Endodermal cell (in vitro differentiated cells): ENCODE data around the gene ACOX3. TPM values are rescaled to one million over a fixed set of nuclear protein-coding genes. Genes with fewer than 3 reads are reported as not detected.
A peak's percentile ranks its signal among the peaks of the same experiment; 100 is the strongest.

Experiments
- DNase-seq: peaks from one replicate; pipeline ENCODE4 v3.0.0-alpha.2; 2017
- H3K27ac ChIP-seq: 2 replicates; pipeline ENCODE4 v1.5.1; 2013; ENCODE audit warnings: mild to moderate bottlenecking, low read depth, low read length, moderate library complexity
- H3K27me3 ChIP-seq: 2 replicates; pipeline ENCODE4 v1.6.1; 2013; ENCODE audit warnings: mild to moderate bottlenecking, low read length, moderate library complexity; ENCODE audit not compliant: insufficient read depth, control insufficient read depth, poor library complexity, severe bottlenecking
- H3K36me3 ChIP-seq: 2 replicates; pipeline ENCODE4 v1.7.0; 2013; ENCODE audit warnings: mild to moderate bottlenecking, low read length, moderate library complexity; ENCODE audit not compliant: control insufficient read depth, insufficient read depth
- H3K4me1 ChIP-seq: one replicate; pipeline ENCODE4 v1.7.0; 2013; ENCODE audit warnings: low read length; ENCODE audit not compliant: control insufficient read depth, insufficient read depth
- H3K4me3 ChIP-seq: 2 replicates; pipeline ENCODE4 v1.5.1; 2013; ENCODE audit warnings: mild to moderate bottlenecking, low read length, moderate library complexity
- H3K9ac ChIP-seq: 2 replicates; pipeline ENCODE4 v1.6.1; 2013; ENCODE audit warnings: mild to moderate bottlenecking, low read length, moderate library complexity; ENCODE audit not compliant: poor library complexity, severe bottlenecking; ENCODE audit errors: extremely low read depth
- H3K9me3 ChIP-seq: 2 replicates; pipeline ENCODE4 v1.6.1; 2013; ENCODE audit warnings: mild to moderate bottlenecking, low read length, moderate library complexity; ENCODE audit not compliant: control insufficient read depth
- H3K27ac Mint-ChIP-seq: 2 replicates; pipeline ENCODE4 v1.8.0; 2020; ENCODE audit warnings: mixed read lengths
- H3K27me3 Mint-ChIP-seq: 2 replicates; pipeline ENCODE4 v1.8.0; 2021; ENCODE audit warnings: mild to moderate bottlenecking, mixed read lengths; ENCODE audit not compliant: insufficient read depth
- H3K36me3 Mint-ChIP-seq: 2 replicates; pipeline ENCODE4 v1.8.0; 2020; ENCODE audit warnings: low read depth, mixed read lengths
- H3K4me1 Mint-ChIP-seq: 2 replicates; pipeline ENCODE4 v1.8.0; 2020; ENCODE audit warnings: mixed read lengths
- H3K4me3 Mint-ChIP-seq: 2 replicates; pipeline ENCODE4 v1.8.0; 2020; ENCODE audit warnings: mild to moderate bottlenecking, moderate library complexity, mixed read lengths
- H3K9me3 Mint-ChIP-seq: 2 replicates; pipeline ENCODE4 v1.8.0; 2020; ENCODE audit warnings: mild to moderate bottlenecking, mixed read lengths
- CTCF ChIP-seq: fragments of 200-600 bp; sonication (generic); conservative IDR thresholded peaks from 2 replicates; pipeline ENCODE4 v1.5.0; 2021; ENCODE audit warnings: antibody characterized with exemption, mild to moderate bottlenecking
- WGBS, 2 experiments: methylation state at CpG; one replicate each; pipeline versions ENCODE4 v1.1.5 to v1.1.7; 2013; ENCODE audit warnings: missing lambda C conversion rate in 2 of 2, mixed read lengths in 1 of 2; ENCODE audit not compliant: insufficient coverage in 1 of 2, insufficient read length in 1 of 2; 5-methylcytosine and 5-hydroxymethylcytosine counted together
- total RNA-seq, 2 donors: library from RNA; stranded (reverse); fragmentation: NEBNext Ultra II Directional in 1 of 2; extraction: Animal tissue kit (Norgen Biotek cat#: 25700) in 1 of 2; gene quantifications; 2 replicates in 1 of 2; 3 replicates in 1 of 2; pipeline ENCODE4 v1.2.1, GENCODE V29; 2021

Gene ACOX3
- total RNA-seq, 2 donors from 2014 or later, result 55.1 to 146 TPM

DNA sequence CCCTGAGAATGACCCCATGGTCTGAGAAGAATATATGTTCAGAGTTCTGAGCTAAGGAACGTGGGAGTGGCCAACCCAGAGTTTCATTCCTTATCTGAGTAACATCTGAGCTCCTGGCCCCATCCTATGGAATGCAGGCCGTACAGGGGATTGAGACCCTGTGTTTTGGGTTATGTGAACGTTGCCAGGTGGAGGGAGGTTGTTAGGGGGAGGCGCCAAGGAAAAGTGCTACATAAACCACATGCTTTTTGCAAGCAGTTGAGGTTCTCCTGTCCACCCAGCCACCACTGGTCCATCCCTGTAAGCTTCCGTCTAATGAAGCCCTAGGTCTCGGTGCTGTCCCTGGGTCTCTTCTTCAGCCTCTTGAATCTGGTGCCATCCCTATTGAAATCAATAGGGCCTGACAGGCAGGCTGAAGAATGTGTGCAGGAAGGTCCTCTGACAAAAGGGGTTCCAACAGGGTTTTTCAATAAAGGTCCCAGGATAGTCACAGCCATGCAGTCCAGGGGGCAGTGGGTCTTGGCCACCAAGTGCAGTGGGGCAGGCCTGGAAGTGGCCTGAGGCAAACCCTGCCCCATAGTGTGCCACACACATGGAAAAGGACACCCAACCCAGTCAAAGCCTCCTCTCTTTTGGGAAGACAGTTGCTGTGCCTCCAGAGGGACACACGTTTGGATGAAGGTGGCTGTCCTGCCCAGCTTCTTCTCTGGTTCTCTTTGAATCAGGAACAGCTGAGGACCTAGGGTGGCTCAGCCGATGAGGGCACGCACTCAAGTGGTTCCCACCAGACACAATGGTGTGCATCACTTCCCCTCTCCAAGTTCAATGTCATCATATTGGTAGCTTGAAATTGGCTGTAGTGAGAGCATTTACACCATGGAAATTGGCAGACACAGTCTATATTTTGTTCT lies 117.5 kb downstream of the ACOX3 start:
- no peak overlapping the region for H3K27ac Mint-ChIP-seq
- Histone ChIP-seq H3K9ac (no peak overlapping the region), H3K4me3 (no peak overlapping the region), H3K9me3 (no peaks in the 10 kb centered on the region), H3K27ac (no peak overlapping the region), H3K36me3 (no peaks in the 10 kb centered on the region), H3K4me1 (no peaks in the 10 kb centered on the region), H3K27me3 (no peaks in the 10 kb centered on the region)
- TF ChIP-seq CTCF, result no peak
- H3K36me3 Mint-ChIP-seq, result no peaks in the 10 kb centered on the region
- no peak overlapping the region for H3K4me3 Mint-ChIP-seq
- WGBS, 2 experiments, result 87 to 97% methylated on average over 5 to 9 of the region's 9 CpGs
- H3K27me3 Mint-ChIP-seq, result peaks cover 8% of the 10 kb centered on the region
- H3K9me3 Mint-ChIP-seq, result peaks cover 10% of the 10 kb centered on the region
- no peaks in the 10 kb centered on the region for H3K4me1 Mint-ChIP-seq
- peak; percentile 35 for DNase-seq

GRCh38 chr4:8321771-8322170 lies 118.8 kb downstream of the ACOX3 start:
- H3K4me3 Mint-ChIP-seq, result no peak overlapping the region
- Histone ChIP-seq H3K9ac (no peak overlapping the region), H3K27me3 (no peaks in the 10 kb centered on the region), H3K4me1 (no peaks in the 10 kb centered on the region), H3K4me3 (no peak overlapping the region), H3K9me3 (no peaks in the 10 kb centered on the region), H3K36me3 (no peaks in the 10 kb centered on the region), H3K27ac (no peak overlapping the region)
- TF ChIP-seq CTCF, result no peak
- H3K27me3 Mint-ChIP-seq, result peaks cover 8% of the 10 kb centered on the region
- no peaks in the 10 kb centered on the region for H3K36me3 Mint-ChIP-seq
- no peaks in the 10 kb centered on the region for H3K4me1 Mint-ChIP-seq
- peaks cover 7% of the 10 kb centered on the region for H3K9me3 Mint-ChIP-seq
- no peak for DNase-seq
- WGBS, 2 experiments, result 67 to 71% methylated on average over 3 to 5 of the region's 5 CpGs
- H3K27ac Mint-ChIP-seq, result no peak overlapping the region

- Histone ChIP-seq H3K4me3 (no peak overlapping the region), H3K27ac (no peak overlapping the region), H3K9ac (no peak overlapping the region), H3K9me3 (no peaks in the 10 kb centered on the region), H3K27me3 (no peaks in the 10 kb centered on the region), H3K4me1 (peaks cover 1% of the 10 kb centered on the region), H3K36me3 (no peaks in the 10 kb centered on the region)
- Mint-ChIP-seq H3K27ac (no peak overlapping the region), H3K4me1 (peaks cover under 1% of the 10 kb centered on the region), H3K4me3 (no peak overlapping the region), H3K36me3 (no peaks in the 10 kb centered on the region), H3K9me3 (peaks cover 6% of the 10 kb centered on the region), H3K27me3 (peaks cover 8% of the 10 kb centered on the region)
- 92 to 93% methylated on average over 2 of the region's 2 CpGs for WGBS, 2 experiments
- no peak for DNase-seq
- TF ChIP-seq CTCF, result no peak
Measured at GRCh38 chr4:8321220-8321619, 119.3 kb downstream of the ACOX3 start.
